WTC11 (cell line): ENCODE results near the gene NKX2-3. TPM values are rescaled to one million over a fixed set of nuclear protein-coding genes. Genes with fewer than 3 reads are reported as not detected.

Experiments used
- ATAC-seq: fragments of 200-7000 bp; cut with Tn5 transposase; 2 replicates; pipeline ENCODE4 v1.10.0; 2021; ENCODE audit warnings: mild to moderate bottlenecking, moderate library complexity
- CTCF ChIA-PET: fragments of 300-600 bp; sonication (Branson Sonifier 250); formaldehyde crosslinking; loops from one replicate; lab custom pipeline; 2021; ENCODE audit warnings: antibody characterized with exemption; lab: Charles Lee
- POLR2A ChIA-PET: fragments of 350-600 bp; sonication (Branson Sonifier 250); formaldehyde crosslinking; loops from one replicate; lab custom pipeline; 2021; ENCODE audit warnings: antibody characterized with exemption; lab: Charles Lee
- DNase-seq: peaks from one replicate; pipeline ENCODE4 v3.0.0; 2021; ENCODE audit warnings: low spot score
- H3K27ac Mint-ChIP-seq: 2 replicates; pipeline ENCODE4 v1.8.0; 2021; ENCODE audit warnings: mixed read lengths
- H3K27me3 Mint-ChIP-seq: 2 replicates; pipeline ENCODE4 v1.8.0; 2021; ENCODE audit warnings: low read depth, mild to moderate bottlenecking, moderate library complexity, mixed read lengths
- H3K36me3 Mint-ChIP-seq: 2 replicates; pipeline ENCODE4 v1.8.0; 2021; ENCODE audit warnings: mixed read lengths
- H3K4me1 Mint-ChIP-seq: 2 replicates; pipeline ENCODE4 v1.8.0; 2022; ENCODE audit warnings: mixed read lengths
- H3K4me3 Mint-ChIP-seq: 2 replicates; pipeline ENCODE4 v1.8.0; 2021; ENCODE audit warnings: mild to moderate bottlenecking, moderate library complexity, mixed read lengths
- H3K9me3 Mint-ChIP-seq: 2 replicates; pipeline ENCODE4 v1.8.0; 2021; ENCODE audit warnings: mixed read lengths
- ATF2 ChIP-seq: sonication (generic); formaldehyde crosslinking; IDR thresholded peaks from 2 replicates; pipeline ENCODE4 v1.8.1; 2022; ENCODE audit warnings: low read depth, missing genetic modification reagents, borderline replicate concordance
- ATF6 ChIP-seq: sonication (generic); formaldehyde crosslinking; IDR thresholded peaks from 2 replicates; pipeline ENCODE4 v1.8.1; 2023; ENCODE audit warnings: mild to moderate bottlenecking, missing genetic modification reagents
- CREM ChIP-seq: sonication (generic); formaldehyde crosslinking; IDR thresholded peaks from 2 replicates; pipeline ENCODE4 v1.8.1; 2022; ENCODE audit warnings: mild to moderate bottlenecking, missing genetic modification reagents, moderate library complexity
- CTCF ChIP-seq: fragments of 200-600 bp; IDR thresholded peaks from 2 replicates; pipeline ENCODE4 v1.8.0; 2022; ENCODE audit warnings: antibody characterized with exemption
- E2F5 ChIP-seq: sonication (generic); formaldehyde crosslinking; IDR thresholded peaks from 2 replicates; pipeline ENCODE4 v1.8.1; 2022; ENCODE audit warnings: mild to moderate bottlenecking, moderate library complexity, missing genetic modification reagents
- ELF4 ChIP-seq: sonication (generic); formaldehyde crosslinking; IDR thresholded peaks from 2 replicates; pipeline ENCODE4 v1.8.1; 2022; ENCODE audit warnings: low read depth, mild to moderate bottlenecking, moderate library complexity, missing genetic modification reagents
- EMX1 ChIP-seq: fragments of 250-450 bp; sonication (Bioruptor Pico); IDR thresholded peaks from 2 replicates; pipeline ENCODE4 v1.8.0; 2021; ENCODE audit warnings: mild to moderate bottlenecking
- ERG ChIP-seq: fragments of 250-450 bp; sonication (Bioruptor Pico); IDR thresholded peaks from 2 replicates; pipeline ENCODE4 v1.8.0; 2021; ENCODE audit warnings: mild to moderate bottlenecking
- FOXJ3 ChIP-seq: sonication (generic); formaldehyde crosslinking; IDR thresholded peaks from 2 replicates; pipeline ENCODE4 v1.9.0; 2021; ENCODE audit warnings: missing genetic modification reagents, mild to moderate bottlenecking, borderline replicate concordance
- FOXK1 ChIP-seq: sonication (generic); formaldehyde crosslinking; IDR thresholded peaks from 2 replicates; pipeline ENCODE4 v1.8.0; 2022; ENCODE audit warnings: mild to moderate bottlenecking, moderate library complexity, missing genetic modification reagents
- FOXP4 ChIP-seq: sonication (generic); formaldehyde crosslinking; IDR thresholded peaks from 2 replicates; pipeline ENCODE4 v1.8.0; 2022; ENCODE audit warnings: mild to moderate bottlenecking, missing genetic modification reagents
- IRF1 ChIP-seq: sonication (generic); formaldehyde crosslinking; IDR thresholded peaks from 2 replicates; pipeline ENCODE4 v1.8.0; 2023; ENCODE audit warnings: missing genetic modification reagents
- MAX ChIP-seq: sonication (generic); formaldehyde crosslinking; IDR thresholded peaks from 2 replicates; pipeline ENCODE4 v1.8.0; 2022; ENCODE audit warnings: mild to moderate bottlenecking, missing genetic modification reagents
- NFE2L1 ChIP-seq: sonication (generic); formaldehyde crosslinking; IDR thresholded peaks from 2 replicates; pipeline ENCODE4 v1.8.1; 2023; ENCODE audit warnings: missing genetic modification reagents
- NFYB ChIP-seq: sonication (generic); formaldehyde crosslinking; conservative IDR thresholded peaks from 2 replicates; pipeline ENCODE4 v1.8.0; 2022; ENCODE audit warnings: low read depth, missing genetic modification reagents
- NR1H2 ChIP-seq: sonication (generic); formaldehyde crosslinking; IDR thresholded peaks from 2 replicates; pipeline ENCODE4 v1.9.0; 2021; ENCODE audit warnings: mild to moderate bottlenecking, moderate library complexity, missing genetic modification reagents
- SP1 ChIP-seq: sonication (generic); formaldehyde crosslinking; conservative IDR thresholded peaks from 2 replicates; pipeline ENCODE4 v1.8.1; 2022; ENCODE audit warnings: missing genetic modification reagents
- TEAD4 ChIP-seq: sonication (generic); formaldehyde crosslinking; IDR thresholded peaks from 2 replicates; pipeline ENCODE4 v1.8.0; 2022; ENCODE audit warnings: mild to moderate bottlenecking, missing genetic modification reagents
- TP53 ChIP-seq: sonication (generic); formaldehyde crosslinking; IDR thresholded peaks from 2 replicates; pipeline ENCODE4 v1.8.1; 2023; ENCODE audit warnings: mild to moderate bottlenecking, missing genetic modification reagents
- ZBTB43 ChIP-seq: sonication (generic); formaldehyde crosslinking; IDR thresholded peaks from 2 replicates; pipeline ENCODE4 v1.8.1; 2023; ENCODE audit warnings: mild to moderate bottlenecking, missing genetic modification reagents
- ZNF317 ChIP-seq: sonication (generic); formaldehyde crosslinking; IDR thresholded peaks from 2 replicates; pipeline ENCODE4 v1.8.1; 2023; ENCODE audit warnings: low read depth, mild to moderate bottlenecking, moderate library complexity, missing genetic modification reagents, borderline replicate concordance
- ZNF396 ChIP-seq: fragments of 250-450 bp; sonication (Bioruptor Pico); IDR thresholded peaks from 2 replicates; pipeline ENCODE4 v1.8.0; 2021; ENCODE audit warnings: mild to moderate bottlenecking, moderate library complexity, borderline replicate concordance
- ZNF416 ChIP-seq: fragments of 250-450 bp; sonication (Bioruptor Pico); IDR thresholded peaks from 2 replicates; pipeline ENCODE4 v1.9.0; 2021; ENCODE audit warnings: mild to moderate bottlenecking, inconsistent platforms
- total RNA-seq: library from RNA; stranded (reverse); gene quantifications from 3 replicates; pipeline ENCODE4 v1.2.3, GENCODE V29; 2021

The NKX2-3 gene
- total RNA-seq, 1 experiment from 2014 or later = not detected

GRCh38 chr10:99555825-99556523 lies 23.2 kb downstream of the NKX2-3 start (continued):
- no peak for TF ChIP-seq IRF1
- no peak for TF ChIP-seq NFE2L1
- TF ChIP-seq CTCF = no peak
- no peak for TF ChIP-seq MAX (CRISPR knock-in tag)
- TF ChIP-seq TEAD4 (CRISPR knock-in tag) = no peak

- Mint-ChIP-seq H3K4me3 (no peak overlapping the region), H3K27me3 (peaks cover 14% of the 10 kb centered on the region)
- no peak for TF ChIP-seq E2F5 (CRISPR knock-in tag)
- TF ChIP-seq ATF2 (CRISPR knock-in tag) = no peak
- TF ChIP-seq ZNF396 (CRISPR knock-in tag) = no peak
- TF ChIP-seq FOXJ3 (CRISPR knock-in tag) = no peak
- no peak for TF ChIP-seq ZNF317 (CRISPR knock-in tag)
- TF ChIP-seq ZNF416 (CRISPR knock-in tag) = no peak
- no peak for TF ChIP-seq SP1
- no peak for TF ChIP-seq TP53 (CRISPR knock-in tag)
- TF ChIP-seq ELF4 (CRISPR knock-in tag) = no peak
- TF ChIP-seq NR1H2 (CRISPR knock-in tag) = no peak
- no peak for TF ChIP-seq NFYB (CRISPR knock-in tag)
- no peak for TF ChIP-seq CREM (CRISPR knock-in tag)
- no peak for TF ChIP-seq ZBTB43 (CRISPR knock-in tag)
- TF ChIP-seq FOXP4 = no peak
- no peak for TF ChIP-seq ATF6 (CRISPR knock-in tag)
- TF ChIP-seq FOXK1 (CRISPR knock-in tag) = no peak
- no peak for TF ChIP-seq ERG (CRISPR knock-in tag)
- TF ChIP-seq EMX1 (CRISPR knock-in tag) = no peak
- TF ChIP-seq IRF1 = no peak
These were observed 24.3 kb downstream of the NKX2-3 start for GRCh38 chr10:99557044-99557443.

More at GRCh38 chr10:99557044-99557443, 24.3 kb downstream of the NKX2-3 start:
- DNase-seq (no peak), ATAC-seq (no peak)
- Mint-ChIP-seq H3K36me3 (no peaks in the 10 kb centered on the region), H3K4me1 (peaks cover 15% of the 10 kb centered on the region), H3K9me3 (no peaks in the 10 kb centered on the region), H3K27ac (no peak overlapping the region)
- POLR2A ChIA-PET = interaction anchor here (0.7 to 0.8 kb wide), 2 partner anchors 60 to 126 kb away, joined by 3 to 4 read pairs; partner anchors contain the start of gene GOT1
- CTCF ChIA-PET = interaction anchor here (0.6 to 6.2 kb wide), 4 partner anchors 55 to 780 kb away, joined by 3 to 78 read pairs (median 4); no protein-coding TSS in a partner anchor
